Spleen (tissue), 11 donors: ENCODE measurements around the gene PRRX2. TPM values are rescaled to one million over a fixed set of nuclear protein-coding genes. Genes with fewer than 3 reads are reported as not detected.

ENCODE experiments used
- DNase-seq: peaks from one replicate; pipeline ENCODE4 v3.0.0-alpha.2; 2020
- H3K27ac ChIP-seq, 8 donors: fragments of 200-600 bp; sonication (generic) in 7 of 8; 1 replicate in 4 of 8; 2 replicates in 4 of 8; pipeline versions ENCODE4 v1.5.0 to v1.8.0; 2016 to 2021; ENCODE audit warnings: inconsistent platforms in 4 of 8, mild to moderate bottlenecking in 4 of 8, moderate library complexity in 1 of 8
- H3K27me3 ChIP-seq, 7 donors: fragments of 200-600 bp; sonication (generic) in 6 of 7; replicated peaks in 1 of 7; 1 replicate in 4 of 7; 2 replicates in 3 of 7; pipeline versions ENCODE4 v1.5.0 to v1.8.0; 2016 to 2021; ENCODE audit warnings: inconsistent platforms in 3 of 7, mild to moderate bottlenecking in 1 of 7
- H3K36me3 ChIP-seq, 6 donors: fragments of 200-600 bp; sonication (generic) in 5 of 6; 1 replicate in 4 of 6; 2 replicates in 2 of 6; pipeline versions ENCODE4 v1.5.0 to v1.8.0; 2016 to 2021; ENCODE audit warnings: inconsistent platforms in 2 of 6
- H3K4me1 ChIP-seq, 6 donors: fragments of 200-600 bp; sonication (generic) in 5 of 6; 1 replicate in 3 of 6; 2 replicates in 3 of 6; pipeline versions ENCODE4 v1.5.0 to v1.8.0; 2016 to 2021; ENCODE audit warnings: inconsistent platforms in 3 of 6
- H3K4me3 ChIP-seq, 8 donors: fragments of 200-600 bp; sonication (generic) in 7 of 8; 1 replicate in 4 of 8; 2 replicates in 4 of 8; pipeline versions ENCODE4 v1.5.0 to v1.8.0; 2016 to 2021; ENCODE audit warnings: inconsistent platforms in 4 of 8, mild to moderate bottlenecking in 4 of 8, moderate library complexity in 2 of 8
- H3K9me3 ChIP-seq, 8 donors: fragments of 200-600 bp; sonication (generic) in 7 of 8; 1 replicate in 4 of 8; 2 replicates in 4 of 8; pipeline versions ENCODE4 v1.5.0 to v1.8.0; 2016 to 2021; ENCODE audit warnings: inconsistent platforms in 4 of 8
- POLR2A ChIP-seq, 3 donors: fragments of 450-650 bp; IDR thresholded peaks; one replicate each; pipeline ENCODE4 v1.5.1; 2017; ENCODE audit warnings: antibody characterized with exemption in 3 of 3, mild to moderate bottlenecking in 1 of 3
- POLR2AphosphoS5 ChIP-seq, 3 donors: sonication (generic); formaldehyde crosslinking; IDR thresholded peaks; one replicate each; pipeline ENCODE4 v1.5.1; 2017; ENCODE audit warnings: antibody characterized with exemption in 3 of 3
- WGBS, 5 donors: extraction: QIAGEN DNeasy Blood & Tissue Kit in 3 of 5; methylation state at CpG; one replicate each; pipeline versions ENCODE4 v1.1.5 to v1.1.7; 2013 to 2018; 5-methylcytosine and 5-hydroxymethylcytosine counted together
- intact Hi-C: fragments of 100-400 bp; cut with DNase I; formaldehyde crosslinking; loops from one replicate; pipeline ENCODE4 v1.15.0; 2023; ENCODE audit warnings: low total_unique reads
- polyA plus RNA-seq, 3 donors: library from polyadenylated mRNA; stranded (reverse); fragments of 200-250 nt; gene quantifications; one replicate each; pipeline ENCODE4 v1.2.1, GENCODE V29; 2013
- total RNA-seq, 7 donors: library from RNA; depleted of rRNA in 3 of 7; stranded (reverse); fragments of >200 nt in 3 of 7; fragmentation: NEBNext Ultra II Directional in 4 of 7; extraction: Animal tissue kit (Norgen Biotek cat#: 25700) in 4 of 7; gene quantifications; one replicate each; pipeline versions ENCODE4 v1.1.0 to v1.2.1, GENCODE V29; 2016 to 2021
- TF ChIP-seq, protein P1 (sequence below), 11 experiments: fragments of 200-600 bp in 7 of 11; fragments of 450-650 bp in 4 of 11; sonication (generic) in 4 of 11; IDR thresholded peaks in 8 of 11; conservative IDR thresholded peaks in 3 of 11; 1 replicate in 7 of 11; 2 replicates in 4 of 11; pipeline versions ENCODE4 v1.4.0 to v1.8.0; 2016 to 2021; ENCODE audit warnings: antibody characterized with exemption in 11 of 11, inconsistent platforms in 4 of 11, mild to moderate bottlenecking in 1 of 11
- donor health status: healthy with polysubstance abuse.
- donor health status: DM: no; HTN: no; CAD: no; lungs with moderate emphysema.
- donor health status: DM: no; HTN: no; CAD: no.
- donor health status: Bipolar disorder and iron deficiency.
- donor health status: healthy.
- donor health status: DM: no; HTN: no; CAD: no.
- donor health status: DM: yes; HTN: yes; CAD: no.

PRRX2 gene
- total and polyA plus RNA-seq, 10 donors, result 0.32 to 1.5 (median 0.54) TPM; not detected in 5

DNA sequence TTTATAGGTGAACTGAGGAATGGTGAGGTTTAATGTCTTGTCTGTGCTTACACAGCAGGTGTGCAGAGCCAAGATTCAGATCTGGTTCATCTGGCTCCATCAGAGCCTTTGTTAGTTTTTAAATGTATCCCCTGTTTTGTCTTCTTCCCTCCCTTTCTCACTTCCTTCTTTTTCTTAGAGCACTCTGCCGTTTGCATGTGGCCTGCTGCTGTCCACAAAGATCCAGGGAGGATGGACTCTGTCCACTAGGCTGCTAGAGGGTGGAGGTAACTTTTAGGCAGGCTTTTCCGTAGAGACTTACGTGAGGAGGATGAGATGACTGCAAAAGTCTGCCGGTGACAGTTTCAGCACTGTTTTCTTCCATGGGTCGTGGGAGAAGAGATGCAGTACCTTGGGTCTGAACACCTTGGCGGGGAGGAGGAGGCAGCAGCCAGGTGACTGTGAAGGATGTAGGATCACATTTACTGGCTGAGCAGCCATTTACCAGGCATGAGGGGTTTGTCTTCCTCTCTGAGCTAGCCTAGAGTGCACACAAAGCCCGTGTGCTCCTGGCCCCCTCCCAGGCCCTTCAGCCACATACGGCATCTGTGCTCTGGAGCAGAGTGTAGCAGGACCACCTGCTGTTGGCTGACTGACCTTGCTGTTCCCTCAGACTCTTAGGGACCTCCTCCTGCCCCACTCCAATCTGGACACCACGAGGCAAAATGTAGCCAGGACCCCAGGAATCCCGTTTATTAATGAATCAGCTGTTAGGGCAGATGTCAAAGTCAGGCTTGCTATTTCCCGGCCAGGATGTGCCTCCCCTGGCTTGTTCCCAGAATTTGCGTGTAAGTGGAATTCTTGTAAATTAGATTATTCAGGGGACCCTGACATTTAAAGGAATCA lies 37.6 kb upstream of the PRRX2 start:
- TF ChIP-seq POLR2AphosphoS5 (IDR thresholded peaks at IDR 0.05) (peak in 1 of 3 donors; percentile 42), POLR2A (IDR thresholded peaks at IDR 0.05) (no peak)
- TF ChIP-seq, protein P1, sequence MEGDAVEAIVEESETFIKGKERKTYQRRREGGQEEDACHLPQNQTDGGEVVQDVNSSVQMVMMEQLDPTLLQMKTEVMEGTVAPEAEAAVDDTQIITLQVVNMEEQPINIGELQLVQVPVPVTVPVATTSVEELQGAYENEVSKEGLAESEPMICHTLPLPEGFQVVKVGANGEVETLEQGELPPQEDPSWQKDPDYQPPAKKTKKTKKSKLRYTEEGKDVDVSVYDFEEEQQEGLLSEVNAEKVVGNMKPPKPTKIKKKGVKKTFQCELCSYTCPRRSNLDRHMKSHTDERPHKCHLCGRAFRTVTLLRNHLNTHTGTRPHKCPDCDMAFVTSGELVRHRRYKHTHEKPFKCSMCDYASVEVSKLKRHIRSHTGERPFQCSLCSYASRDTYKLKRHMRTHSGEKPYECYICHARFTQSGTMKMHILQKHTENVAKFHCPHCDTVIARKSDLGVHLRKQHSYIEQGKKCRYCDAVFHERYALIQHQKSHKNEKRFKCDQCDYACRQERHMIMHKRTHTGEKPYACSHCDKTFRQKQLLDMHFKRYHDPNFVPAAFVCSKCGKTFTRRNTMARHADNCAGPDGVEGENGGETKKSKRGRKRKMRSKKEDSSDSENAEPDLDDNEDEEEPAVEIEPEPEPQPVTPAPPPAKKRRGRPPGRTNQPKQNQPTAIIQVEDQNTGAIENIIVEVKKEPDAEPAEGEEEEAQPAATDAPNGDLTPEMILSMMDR (IDR thresholded peaks at IDR 0.05 in 8 of 11, conservative IDR thresholded peaks at IDR 0.05 in 3 of 11), result no peak
- H3K27me3 ChIP-seq, result no peaks in the 10 kb centered on the region
- H3K27ac ChIP-seq, result peak overlapping the region in 7 of 8 donors; percentile 91 to 97 (median 94)
- no peak for DNase-seq
- H3K9me3 ChIP-seq, result no peaks in the 10 kb centered on the region
- H3K4me3 ChIP-seq, result peak overlapping the region; percentile 60 to 90 (median 83)
- H3K4me1 ChIP-seq, result peaks cover 39 to 88% (median 78%) of the 10 kb centered on the region in 6 donors
- WGBS, 5 donors, result 54 to 68% (median 59%) methylated on average over 11 to 12 of the region's 12 CpGs
- intact Hi-C loops, result no loop called here
- H3K36me3 ChIP-seq, result peaks cover 0 to 45% (median 7%) of the 10 kb centered on the region in 6 donors

- Histone ChIP-seq H3K9me3 (no peaks in the 10 kb centered on the region), H3K4me1 (peaks cover 39 to 96% (median 81%) of the 10 kb centered on the region in 6 donors), H3K27me3 (no peaks in the 10 kb centered on the region), H3K36me3 (peaks cover 0 to 54% (median 16%) of the 10 kb centered on the region in 6 donors), H3K4me3 (peak overlapping the region in 7 of 8 donors; percentile 3 to 86 (median 74)), H3K27ac (peak overlapping the region in 7 of 8 donors; percentile 91 to 97 (median 94))
- WGBS, 5 donors, result 71 to 83% (median 79%) methylated on average over 6 of the region's 6 CpGs
- TF ChIP-seq POLR2A (IDR thresholded peaks at IDR 0.05) (no peak), POLR2AphosphoS5 (IDR thresholded peaks at IDR 0.05) (no peak)
- TF ChIP-seq, protein P1 (IDR thresholded peaks at IDR 0.05 in 8 of 11, conservative IDR thresholded peaks at IDR 0.05 in 3 of 11), result no peak
- no peak for DNase-seq
- intact Hi-C loops, result no loop called here
These were observed 36.7 kb upstream of the PRRX2 start for GRCh38 chr9:129628709-129629108.

GRCh38 chr9:129629251-129629820 lies 36.1 kb upstream of the PRRX2 start:
- Histone ChIP-seq H3K4me1 (peaks cover 37 to 95% (median 77%) of the 10 kb centered on the region in 6 donors), H3K27ac (peak overlapping the region in 7 of 8 donors; percentile 27 to 97 (median 94)), H3K4me3 (peak overlapping the region in 4 of 8 donors; percentile 11 to 86 (median 83)), H3K9me3 (no peaks in the 10 kb centered on the region), H3K27me3 (no peaks in the 10 kb centered on the region), H3K36me3 (peaks cover 0 to 61% (median 22%) of the 10 kb centered on the region in 6 donors)
- intact Hi-C loops, result no loop called here
- WGBS, 5 donors, result 67 to 85% (median 71%) methylated on average over 8 of the region's 8 CpGs
- TF ChIP-seq POLR2AphosphoS5 (IDR thresholded peaks at IDR 0.05), result no peak
- TF ChIP-seq, protein P1 (IDR thresholded peaks at IDR 0.05 in 8 of 11, conservative IDR thresholded peaks at IDR 0.05 in 3 of 11), result no peak
- no peak for TF ChIP-seq POLR2A (IDR thresholded peaks at IDR 0.05)
- DNase-seq, result no peak
